ENCODE results near the gene EZH1. TPM values are rescaled to one million over a fixed set of nuclear protein-coding genes. Genes with fewer than 3 reads are reported as not detected.

The EZH1 gene
- polyA plus RNA-seq, 1 donor from 2014 or later, result 52.5 TPM

GRCh38 chr17:42657824-42658588 is 86.8 kb downstream of the EZH1 start:
- Histone ChIP-seq H3K79me2 (replicated peaks; ENCODE audit: insufficient read depth, low read length) (no peaks in the 10 kb centered on the region), H3K9me3 (ENCODE audit: low read length) (no peaks in the 10 kb centered on the region), H3K9ac (ENCODE audit: low read length) (no peak overlapping the region), H3K4me2 (ENCODE audit: low read length) (no peak overlapping the region), H3K27ac (ENCODE audit: low read length) (no peak overlapping the region), H3K4me3 (ENCODE audit: low read length) (no peak overlapping the region), H3K36me3 (ENCODE audit: insufficient read depth, low read length) (no peaks in the 10 kb centered on the region), H3K27me3 (ENCODE audit: insufficient read depth, low read depth, low read length) (no peaks in the 10 kb centered on the region), H3K9me2 (ENCODE audit: insufficient read depth, low read length) (no peaks in the 10 kb centered on the region), H2AFZ (ENCODE audit: low read depth, low read length) (no peak overlapping the region), H3F3A (ENCODE audit: insufficient read depth, low read length, poor library complexity, severe bottlenecking) (no peaks in the 10 kb centered on the region), H4K20me1 (ENCODE audit: insufficient read depth) (no peaks in the 10 kb centered on the region)
- TF ChIP-seq RAD21 (conservative IDR thresholded peaks at IDR 0.05) (no peak), EZH2 (IDR thresholded peaks at IDR 0.05; ENCODE audit: borderline replicate concordance, insufficient read depth, low read length, poor library complexity, severe bottlenecking) (no peak), TAF1 (IDR thresholded peaks at IDR 0.05; ENCODE audit: low read depth) (no peak), MXI1 (conservative IDR thresholded peaks at IDR 0.05; ENCODE audit: poor library complexity, severe bottlenecking) (no peak), POLR2AphosphoS5 (IDR thresholded peaks at IDR 0.05) (no peak), SMC3 (conservative IDR thresholded peaks at IDR 0.05; ENCODE audit: poor library complexity) (no peak), EP300 (conservative IDR thresholded peaks at IDR 0.05; ENCODE audit: poor library complexity, severe bottlenecking) (no peak), CTCF (IDR thresholded peaks at IDR 0.05; ENCODE audit: poor library complexity, severe bottlenecking) (no peak)
- TF ChIP-seq, protein P1, sequence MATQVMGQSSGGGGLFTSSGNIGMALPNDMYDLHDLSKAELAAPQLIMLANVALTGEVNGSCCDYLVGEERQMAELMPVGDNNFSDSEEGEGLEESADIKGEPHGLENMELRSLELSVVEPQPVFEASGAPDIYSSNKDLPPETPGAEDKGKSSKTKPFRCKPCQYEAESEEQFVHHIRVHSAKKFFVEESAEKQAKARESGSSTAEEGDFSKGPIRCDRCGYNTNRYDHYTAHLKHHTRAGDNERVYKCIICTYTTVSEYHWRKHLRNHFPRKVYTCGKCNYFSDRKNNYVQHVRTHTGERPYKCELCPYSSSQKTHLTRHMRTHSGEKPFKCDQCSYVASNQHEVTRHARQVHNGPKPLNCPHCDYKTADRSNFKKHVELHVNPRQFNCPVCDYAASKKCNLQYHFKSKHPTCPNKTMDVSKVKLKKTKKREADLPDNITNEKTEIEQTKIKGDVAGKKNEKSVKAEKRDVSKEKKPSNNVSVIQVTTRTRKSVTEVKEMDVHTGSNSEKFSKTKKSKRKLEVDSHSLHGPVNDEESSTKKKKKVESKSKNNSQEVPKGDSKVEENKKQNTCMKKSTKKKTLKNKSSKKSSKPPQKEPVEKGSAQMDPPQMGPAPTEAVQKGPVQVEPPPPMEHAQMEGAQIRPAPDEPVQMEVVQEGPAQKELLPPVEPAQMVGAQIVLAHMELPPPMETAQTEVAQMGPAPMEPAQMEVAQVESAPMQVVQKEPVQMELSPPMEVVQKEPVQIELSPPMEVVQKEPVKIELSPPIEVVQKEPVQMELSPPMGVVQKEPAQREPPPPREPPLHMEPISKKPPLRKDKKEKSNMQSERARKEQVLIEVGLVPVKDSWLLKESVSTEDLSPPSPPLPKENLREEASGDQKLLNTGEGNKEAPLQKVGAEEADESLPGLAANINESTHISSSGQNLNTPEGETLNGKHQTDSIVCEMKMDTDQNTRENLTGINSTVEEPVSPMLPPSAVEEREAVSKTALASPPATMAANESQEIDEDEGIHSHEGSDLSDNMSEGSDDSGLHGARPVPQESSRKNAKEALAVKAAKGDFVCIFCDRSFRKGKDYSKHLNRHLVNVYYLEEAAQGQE (IDR thresholded peaks at IDR 0.05; ENCODE audit: borderline replicate concordance), result no peak

DNA sequence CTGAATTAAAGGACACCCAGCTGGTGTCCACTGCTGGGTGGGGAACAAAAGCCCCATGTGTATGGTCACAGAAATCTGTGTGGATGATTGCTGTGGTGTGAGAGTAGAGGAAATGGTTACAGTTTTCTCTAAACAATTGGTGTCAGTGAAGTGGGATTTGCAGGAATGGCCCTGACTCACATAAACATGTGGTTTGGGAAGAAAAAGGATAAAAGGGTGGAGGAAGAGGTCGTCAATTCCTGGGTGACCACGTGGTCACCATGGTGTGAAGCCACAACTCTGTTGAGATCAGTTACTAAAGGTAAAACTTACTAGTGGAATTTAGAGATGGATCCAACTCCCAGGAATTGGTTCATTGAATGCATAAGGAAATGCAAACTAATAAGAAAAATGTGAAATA is 89.3 kb downstream of the EZH1 start:
- Histone ChIP-seq H3K27me3 (ENCODE audit: insufficient read depth, low read depth, low read length) (no peaks in the 10 kb centered on the region), H3K36me3 (ENCODE audit: insufficient read depth, low read length) (no peaks in the 10 kb centered on the region), H2AFZ (ENCODE audit: low read depth, low read length) (no peak overlapping the region), H3K79me2 (replicated peaks; ENCODE audit: insufficient read depth, low read length) (no peaks in the 10 kb centered on the region), H3F3A (ENCODE audit: insufficient read depth, low read length, poor library complexity, severe bottlenecking) (no peaks in the 10 kb centered on the region), H3K9ac (ENCODE audit: low read length) (no peak overlapping the region), H3K27ac (ENCODE audit: low read length) (no peak overlapping the region), H3K4me3 (ENCODE audit: low read length) (no peak overlapping the region), H3K4me2 (ENCODE audit: low read length) (no peak overlapping the region), H3K9me3 (ENCODE audit: low read length) (no peaks in the 10 kb centered on the region), H4K20me1 (ENCODE audit: insufficient read depth) (no peaks in the 10 kb centered on the region), H3K9me2 (ENCODE audit: insufficient read depth, low read length) (no peaks in the 10 kb centered on the region)
- TF ChIP-seq POLR2AphosphoS5 (IDR thresholded peaks at IDR 0.05) (no peak), EP300 (conservative IDR thresholded peaks at IDR 0.05; ENCODE audit: poor library complexity, severe bottlenecking) (no peak), RAD21 (conservative IDR thresholded peaks at IDR 0.05) (no peak), SMC3 (conservative IDR thresholded peaks at IDR 0.05; ENCODE audit: poor library complexity) (no peak), CTCF (IDR thresholded peaks at IDR 0.05; ENCODE audit: poor library complexity, severe bottlenecking) (no peak), MXI1 (conservative IDR thresholded peaks at IDR 0.05; ENCODE audit: poor library complexity, severe bottlenecking) (no peak), EZH2 (IDR thresholded peaks at IDR 0.05; ENCODE audit: borderline replicate concordance, insufficient read depth, low read length, poor library complexity, severe bottlenecking) (no peak), TAF1 (IDR thresholded peaks at IDR 0.05; ENCODE audit: low read depth) (no peak)
- TF ChIP-seq, protein P1 (IDR thresholded peaks at IDR 0.05; ENCODE audit: borderline replicate concordance), result no peak
